Lower leg skin (tissue), 3 donors: Measurements from ENCODE around the gene CD164L2.
"Not testable (repeated sequence)": the region's sequence is repeated elsewhere in the genome, so short reads cannot be mapped to it uniquely, and the experiment has no call there.

ENCODE experiments used
- POLR2A ChIP-seq, 2 donors: fragments of 450-650 bp; IDR thresholded peaks; one replicate each; pipeline ENCODE4 v1.6.1; 2016 to 2017; ENCODE audit warnings: antibody characterized with exemption in 2 of 2, mild to moderate bottlenecking in 1 of 2, moderate library complexity in 1 of 2
- TF ChIP-seq, protein P1 (sequence below), 3 donors: fragments of 450-650 bp; IDR thresholded peaks; one replicate each; pipeline ENCODE4 v1.5.1; 2016; ENCODE audit warnings: antibody characterized with exemption in 3 of 3, mild to moderate bottlenecking in 3 of 3, moderate library complexity in 2 of 3

DNA sequence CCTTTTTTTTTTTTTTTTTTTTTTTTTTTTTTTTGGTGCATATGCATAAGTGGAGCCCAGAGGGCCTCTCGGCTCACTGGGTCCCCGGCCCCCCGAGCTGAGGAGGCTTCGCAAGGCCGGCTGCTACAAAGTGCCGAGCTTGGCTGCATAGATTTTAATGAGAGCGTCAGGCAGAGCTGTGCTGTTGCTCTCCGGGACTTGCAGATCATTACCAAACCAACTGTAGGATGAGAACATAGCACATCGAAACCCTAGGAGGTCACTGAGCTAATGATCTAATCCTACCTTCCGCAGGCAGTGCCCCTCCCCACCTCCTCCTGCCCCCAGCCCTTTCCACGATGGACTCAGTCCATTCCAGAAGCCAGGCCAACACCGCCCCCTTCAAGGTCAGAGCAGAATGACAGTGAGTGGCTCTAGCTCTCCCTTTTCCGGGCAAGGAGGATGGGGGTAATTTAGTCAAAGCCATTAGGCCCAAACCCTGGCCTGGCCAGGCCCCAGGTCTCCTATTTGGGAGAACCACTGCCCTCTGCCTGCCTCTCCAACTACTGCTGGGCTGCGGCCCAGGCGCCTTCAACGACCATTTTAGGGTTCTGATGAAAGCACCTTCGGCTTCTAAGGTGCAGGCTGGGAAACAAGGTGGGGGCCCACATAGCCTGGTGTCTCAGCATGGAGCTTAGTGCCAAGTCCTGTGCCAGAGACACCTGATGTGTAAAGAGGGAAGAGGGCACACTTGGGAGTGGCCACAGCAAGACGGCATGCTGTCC lies 22.6 kb upstream of the CD164L2 start:
- TF ChIP-seq, protein P1, sequence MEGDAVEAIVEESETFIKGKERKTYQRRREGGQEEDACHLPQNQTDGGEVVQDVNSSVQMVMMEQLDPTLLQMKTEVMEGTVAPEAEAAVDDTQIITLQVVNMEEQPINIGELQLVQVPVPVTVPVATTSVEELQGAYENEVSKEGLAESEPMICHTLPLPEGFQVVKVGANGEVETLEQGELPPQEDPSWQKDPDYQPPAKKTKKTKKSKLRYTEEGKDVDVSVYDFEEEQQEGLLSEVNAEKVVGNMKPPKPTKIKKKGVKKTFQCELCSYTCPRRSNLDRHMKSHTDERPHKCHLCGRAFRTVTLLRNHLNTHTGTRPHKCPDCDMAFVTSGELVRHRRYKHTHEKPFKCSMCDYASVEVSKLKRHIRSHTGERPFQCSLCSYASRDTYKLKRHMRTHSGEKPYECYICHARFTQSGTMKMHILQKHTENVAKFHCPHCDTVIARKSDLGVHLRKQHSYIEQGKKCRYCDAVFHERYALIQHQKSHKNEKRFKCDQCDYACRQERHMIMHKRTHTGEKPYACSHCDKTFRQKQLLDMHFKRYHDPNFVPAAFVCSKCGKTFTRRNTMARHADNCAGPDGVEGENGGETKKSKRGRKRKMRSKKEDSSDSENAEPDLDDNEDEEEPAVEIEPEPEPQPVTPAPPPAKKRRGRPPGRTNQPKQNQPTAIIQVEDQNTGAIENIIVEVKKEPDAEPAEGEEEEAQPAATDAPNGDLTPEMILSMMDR (IDR thresholded peaks at IDR 0.05) = not testable (repeated sequence)
- TF ChIP-seq POLR2A (IDR thresholded peaks at IDR 0.05) = not testable (repeated sequence)
